HG02623 (cell line): Measurements from ENCODE around the gene ZDHHC5.
"Not testable (repeated sequence)": the region's sequence is repeated elsewhere in the genome, so short reads cannot be mapped to it uniquely, and the experiment has no call there.

ENCODE experiments used
- ATAC-seq: cut with Tn5 transposase; IDR thresholded peaks from one replicate; pipeline ENCODE4 v1.9.1; 2021; ENCODE audit warnings: moderate library complexity; ENCODE audit not compliant: unreplicated experiment

Gene ZDHHC5

DNA sequence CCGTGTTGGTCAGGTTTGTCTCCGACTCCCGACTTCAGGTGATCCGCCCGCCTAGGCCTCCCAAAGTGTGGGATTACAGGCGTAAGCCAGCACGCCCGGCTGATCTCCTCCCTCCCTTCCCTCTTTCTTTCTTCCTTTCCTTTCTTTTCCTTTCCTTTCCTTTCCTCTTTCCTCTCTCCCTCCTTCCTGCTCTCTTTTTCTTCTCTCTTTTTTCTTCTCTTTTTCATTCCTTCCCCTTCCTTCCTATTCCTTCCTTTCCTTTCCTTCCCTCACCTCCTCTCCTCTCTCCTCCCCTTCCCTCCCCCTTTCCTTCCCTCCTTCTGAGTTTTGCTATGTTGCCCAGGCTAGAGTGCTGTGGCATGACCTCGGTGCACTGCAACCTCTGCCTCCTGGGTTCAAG, 3.9 kb upstream of the ZDHHC5 start:
- no peak for ATAC-seq

GRCh38 chr11:57667117-57667735, 688 bp upstream of the ZDHHC5 start:
- peak; percentile 57 for ATAC-seq

- peak; percentile 4 for ATAC-seq
Observed at GRCh38 chr11:57668434-57668782, 494 bp downstream of the ZDHHC5 start.

GRCh38 chr11:57674251-57674650, 6.3 kb downstream of the ZDHHC5 start:
- no peak for ATAC-seq

GRCh38 chr11:57675176-57675941, 7.4 kb downstream of the ZDHHC5 start:
- no peak for ATAC-seq

GRCh38 chr11:57679396-57679795, 11.5 kb downstream of the ZDHHC5 start:
- no peak for ATAC-seq

DNA sequence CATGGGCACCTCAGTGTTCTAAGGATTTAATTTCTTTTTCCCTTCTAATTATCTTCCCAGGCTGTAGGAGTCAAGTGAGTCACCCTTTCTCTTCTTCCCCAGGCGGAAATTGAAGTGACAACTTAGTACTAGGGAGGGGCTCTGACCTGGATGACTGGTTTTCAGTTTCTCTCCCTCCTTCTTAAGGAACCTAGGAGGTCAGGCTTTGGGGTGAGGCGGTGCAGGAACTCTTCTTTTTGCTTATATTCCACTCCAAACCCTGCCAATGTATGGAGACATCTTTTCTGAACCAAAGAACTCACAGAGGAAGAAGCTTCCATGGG, 12.6 kb downstream of the ZDHHC5 start:
- ATAC-seq, result no peak

GRCh38 chr11:57681168-57681567, 13.3 kb downstream of the ZDHHC5 start:
- ATAC-seq, result no peak

GRCh38 chr11:57690474-57690873, 22.6 kb downstream of the ZDHHC5 start:
- ATAC-seq, result not testable (repeated sequence)

DNA sequence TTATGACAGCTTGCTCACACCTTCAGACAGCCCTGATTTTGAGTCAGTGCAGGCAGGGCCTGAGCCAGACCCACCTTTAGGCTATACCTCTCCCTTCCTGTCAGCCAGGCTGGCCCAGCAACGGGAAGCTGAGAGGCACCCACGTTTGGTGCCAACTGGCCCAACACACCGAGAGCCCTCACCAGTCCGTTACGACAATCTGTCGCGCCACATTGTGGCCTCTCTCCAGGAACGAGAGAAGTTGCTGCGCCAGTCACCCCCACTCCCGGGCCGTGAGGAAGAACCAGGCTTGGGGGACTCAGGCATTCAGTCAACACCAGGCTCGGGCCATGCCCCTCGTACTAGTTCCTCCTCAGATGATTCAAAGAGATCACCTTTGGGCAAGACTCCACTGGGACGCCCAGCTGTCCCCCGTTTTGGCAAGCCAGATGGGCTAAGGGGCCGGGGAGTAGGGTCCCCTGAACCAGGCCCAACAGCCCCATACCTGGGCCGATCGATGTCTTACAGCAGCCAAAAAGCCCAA, 31.0 kb downstream of the ZDHHC5 start:
- no peak for ATAC-seq

- ATAC-seq, result no peak
Observed at GRCh38 chr11:57699813-57700212, 31.9 kb downstream of the ZDHHC5 start.

- no peak for ATAC-seq
Observed at GRCh38 chr11:57700425-57700824, 32.5 kb downstream of the ZDHHC5 start.

DNA sequence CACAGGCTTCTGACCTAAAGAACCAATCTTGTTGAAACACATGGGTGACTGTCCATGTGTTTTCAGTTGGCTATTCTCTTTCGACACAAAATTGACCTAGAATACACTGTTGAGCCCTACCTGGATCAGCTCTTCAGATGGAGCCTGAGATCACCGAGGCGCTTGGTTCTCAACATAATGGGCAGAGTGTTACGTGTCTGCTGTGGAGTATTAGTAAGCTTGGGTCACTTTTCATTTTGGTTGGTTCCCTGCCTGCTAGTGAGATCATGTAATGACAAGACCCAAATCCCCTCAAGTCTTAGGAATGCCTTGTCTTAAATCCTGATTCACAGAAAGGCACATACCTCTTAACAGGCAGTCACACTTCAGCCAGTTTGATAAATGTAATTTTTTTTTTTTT, 35.4 kb downstream of the ZDHHC5 start:
- no peak for ATAC-seq

GRCh38 chr11:57704932-57705331, 37.0 kb downstream of the ZDHHC5 start:
- ATAC-seq, result no peak

DNA sequence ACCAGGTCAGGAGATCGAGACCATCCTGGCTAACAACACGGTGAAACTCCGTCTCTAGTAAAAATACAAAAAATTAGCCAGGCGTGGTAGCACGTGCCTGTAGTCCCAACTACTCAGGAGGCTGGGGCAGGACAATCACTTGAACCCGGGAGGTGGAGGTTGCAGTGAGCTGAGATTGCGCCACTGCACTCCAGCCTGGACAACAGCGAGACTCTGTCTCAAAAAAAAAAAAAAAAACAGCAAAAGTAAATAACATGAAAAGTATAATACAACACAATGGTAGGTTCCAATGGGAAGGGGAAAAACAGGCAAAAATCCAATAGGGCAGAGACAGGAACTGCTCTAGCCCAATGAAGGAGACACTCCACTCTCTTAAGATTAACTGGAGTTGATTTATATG, 37.5 kb downstream of the ZDHHC5 start:
- ATAC-seq, result not testable (repeated sequence)

- ATAC-seq, result no peak
Observed at GRCh38 chr11:57709802-57710367, 42.0 kb downstream of the ZDHHC5 start.

- peak; percentile 35 for ATAC-seq
Observed at GRCh38 chr11:57711414-57712255, 43.7 kb downstream of the ZDHHC5 start, which contains the start of gene MED19. MED19 (minus strand) TSS chr11:57712215; CDS start chr11:57712179, 36 bp downstream.

DNA sequence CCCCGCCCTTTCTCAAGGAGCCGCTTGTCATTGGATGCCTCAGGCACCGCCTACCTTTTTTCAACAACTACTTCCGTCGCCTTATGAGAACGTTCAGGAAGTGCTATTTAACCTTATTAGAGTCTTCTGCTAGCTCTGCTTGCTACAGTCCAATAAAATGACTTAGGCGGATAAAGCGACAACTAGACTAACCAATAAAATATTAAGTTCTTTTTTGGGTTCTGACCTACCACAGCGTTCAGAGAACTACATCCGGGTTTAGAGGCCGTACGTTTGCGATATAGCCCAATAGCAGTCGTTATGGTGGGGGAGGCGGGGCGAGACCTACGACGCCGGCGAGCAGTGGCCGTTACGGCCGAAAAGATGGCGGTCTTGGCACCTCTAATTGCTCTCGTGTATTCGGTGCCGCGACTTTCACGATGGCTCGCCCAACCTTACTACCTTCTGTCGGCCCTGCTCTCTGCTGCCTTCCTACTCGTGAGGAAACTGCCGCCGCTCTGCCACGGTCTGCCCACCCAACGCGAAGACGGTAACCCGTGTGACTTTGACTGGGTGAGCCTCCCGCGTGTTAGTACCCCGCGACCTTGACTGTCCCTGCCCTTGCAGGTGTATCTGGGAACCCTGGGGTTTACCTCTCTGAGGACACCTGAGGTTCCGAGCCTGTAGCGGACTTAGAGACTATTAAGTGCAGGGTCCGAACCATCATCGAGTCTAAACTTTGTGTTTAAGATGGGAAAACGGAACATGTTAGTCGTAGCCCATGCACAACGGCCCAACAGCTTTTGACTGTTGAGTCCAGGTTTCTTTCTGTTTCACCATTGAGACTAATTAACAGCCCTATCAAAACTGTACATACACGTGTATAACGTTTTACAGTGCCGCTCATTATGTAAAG, 44.6 kb downstream of the ZDHHC5 start, which contains the start of gene TMX2:
TMX2 (plus strand) TSS at position 338 of the 895 bp plus-strand sequence; CDS start at position 364, 26 bp downstream.
- ATAC-seq, result peak; percentile 94

GRCh38 chr11:57713835-57714234, 45.9 kb downstream of the ZDHHC5 start:
- ATAC-seq, result no peak

DNA sequence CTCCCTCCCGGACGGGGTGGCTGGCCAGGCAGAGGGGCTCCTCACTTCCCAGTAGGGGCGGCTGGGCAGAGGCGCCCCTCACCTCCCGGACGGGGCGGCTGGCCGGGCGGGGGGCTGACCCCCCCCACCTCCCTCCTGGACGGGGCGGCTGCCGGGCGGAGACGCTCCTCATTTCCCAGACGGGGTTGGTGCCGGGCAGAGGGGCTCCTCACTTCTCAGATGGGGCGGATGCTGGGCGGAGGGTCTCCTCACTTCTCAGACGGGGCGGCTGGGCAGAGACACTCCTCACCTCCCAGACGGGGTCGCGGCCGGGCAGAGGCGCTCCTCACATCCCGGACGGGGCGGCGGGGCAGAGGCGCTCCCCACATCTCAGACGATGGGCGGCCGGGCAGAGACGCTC, 48.8 kb downstream of the ZDHHC5 start:
- not testable (repeated sequence) for ATAC-seq
